ENCODE results near the gene RRM2.
A peak's percentile ranks its signal among the peaks of the same experiment; 100 is the strongest.

Gene RRM2

DNA sequence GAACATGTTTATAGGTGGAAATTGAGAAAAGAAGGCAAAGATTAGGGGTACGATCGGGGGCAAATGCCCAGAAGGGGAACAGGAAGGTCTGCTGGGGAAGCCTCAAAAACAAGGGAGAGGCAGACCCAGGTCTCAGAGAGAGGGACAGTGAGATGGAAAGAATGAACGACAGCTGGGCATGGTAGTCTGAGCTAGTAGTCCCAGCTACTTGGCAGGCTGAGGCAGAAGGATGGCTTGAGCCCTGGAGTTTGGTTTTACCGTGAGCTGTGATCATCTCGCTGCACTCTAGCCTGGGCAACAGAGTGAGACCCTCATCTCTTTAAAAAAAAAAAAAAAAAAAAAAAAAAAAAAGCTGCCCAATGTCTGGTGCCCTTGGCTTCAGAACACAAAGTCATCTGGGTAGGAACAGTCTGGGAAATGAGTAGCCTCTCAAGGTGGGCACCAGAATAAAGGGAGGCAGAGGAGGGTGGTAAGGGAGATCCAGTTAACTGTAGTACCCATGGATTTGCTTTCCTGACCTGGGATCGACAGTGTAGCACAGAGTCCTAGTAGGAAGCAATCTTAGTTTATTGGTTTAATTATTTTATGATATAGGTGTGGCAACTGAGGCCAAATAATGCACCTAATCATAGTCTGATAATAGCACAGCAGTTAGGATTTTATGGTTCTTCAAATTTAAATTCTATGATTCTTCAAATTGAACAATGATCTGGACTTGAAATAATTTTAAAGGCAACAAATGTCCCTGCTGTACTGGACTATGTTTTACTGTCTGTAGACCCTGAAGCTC lies 3.5 kb downstream of the RRM2 start:
- no peak for DNase-seq (ENCODE audit: low read depth, low spot score)
- H3K4me3 ChIP-seq (ENCODE audit: low read length): no peak overlapping the region

DNA sequence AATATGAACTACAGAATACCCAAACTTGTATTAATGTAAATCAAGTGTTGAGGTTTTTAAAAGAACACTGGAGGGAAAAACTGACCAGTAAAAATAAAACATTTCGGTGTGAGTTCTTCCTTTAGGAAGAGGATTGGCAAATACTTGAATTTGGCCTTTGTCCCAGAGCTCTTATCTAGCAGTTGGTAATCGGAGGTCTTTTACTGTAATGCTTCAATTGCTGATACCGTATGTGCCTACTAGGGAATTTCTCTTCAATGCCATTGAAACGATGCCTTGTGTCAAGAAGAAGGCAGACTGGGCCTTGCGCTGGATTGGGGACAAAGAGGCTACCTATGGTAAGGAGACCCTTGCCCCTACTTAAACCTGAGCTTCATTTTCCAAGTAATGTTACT lies 4.1 kb downstream of the RRM2 start:
- no peak for DNase-seq (ENCODE audit: low read depth, low spot score)
- H3K4me3 ChIP-seq (ENCODE audit: low read length): no peak overlapping the region

DNA sequence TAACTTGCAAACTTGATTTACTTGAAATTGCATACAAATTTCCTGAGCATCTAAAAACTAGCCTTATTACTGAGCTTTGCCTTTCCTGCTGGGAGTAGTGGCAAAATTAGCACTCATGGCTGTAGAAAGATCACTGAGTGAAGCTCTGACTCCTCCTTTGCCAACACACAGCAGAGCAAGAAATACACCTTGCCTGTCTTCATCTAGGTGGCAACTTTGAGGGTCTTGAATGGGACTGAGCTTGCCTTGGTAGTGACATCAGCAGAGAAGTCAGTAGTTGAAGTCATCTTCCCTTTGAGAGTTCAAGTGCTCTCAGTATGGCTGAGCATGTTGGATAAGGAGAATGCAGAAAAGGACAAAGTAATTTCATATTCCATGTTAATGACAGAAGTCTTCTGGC lies 5.9 kb downstream of the RRM2 start:
- no peak overlapping the region for H3K4me3 ChIP-seq (ENCODE audit: low read length)
- DNase-seq (ENCODE audit: low read depth, low spot score): no peak

DNA sequence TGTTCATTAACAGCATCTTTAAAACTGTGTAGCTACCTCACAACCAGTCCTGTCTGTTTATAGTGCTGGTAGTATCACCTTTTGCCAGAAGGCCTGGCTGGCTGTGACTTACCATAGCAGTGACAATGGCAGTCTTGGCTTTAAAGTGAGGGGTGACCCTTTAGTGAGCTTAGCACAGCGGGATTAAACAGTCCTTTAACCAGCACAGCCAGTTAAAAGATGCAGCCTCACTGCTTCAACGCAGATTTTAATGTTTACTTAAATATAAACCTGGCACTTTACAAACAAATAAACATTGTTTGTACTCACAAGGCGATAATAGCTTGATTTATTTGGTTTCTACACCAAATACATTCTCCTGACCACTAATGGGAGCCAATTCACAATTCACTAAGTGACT lies 7.0 kb downstream of the RRM2 start:
- DNase-seq (ENCODE audit: low read depth, low spot score): no peak
- H3K4me3 ChIP-seq (ENCODE audit: low read length): no peak overlapping the region

DNA sequence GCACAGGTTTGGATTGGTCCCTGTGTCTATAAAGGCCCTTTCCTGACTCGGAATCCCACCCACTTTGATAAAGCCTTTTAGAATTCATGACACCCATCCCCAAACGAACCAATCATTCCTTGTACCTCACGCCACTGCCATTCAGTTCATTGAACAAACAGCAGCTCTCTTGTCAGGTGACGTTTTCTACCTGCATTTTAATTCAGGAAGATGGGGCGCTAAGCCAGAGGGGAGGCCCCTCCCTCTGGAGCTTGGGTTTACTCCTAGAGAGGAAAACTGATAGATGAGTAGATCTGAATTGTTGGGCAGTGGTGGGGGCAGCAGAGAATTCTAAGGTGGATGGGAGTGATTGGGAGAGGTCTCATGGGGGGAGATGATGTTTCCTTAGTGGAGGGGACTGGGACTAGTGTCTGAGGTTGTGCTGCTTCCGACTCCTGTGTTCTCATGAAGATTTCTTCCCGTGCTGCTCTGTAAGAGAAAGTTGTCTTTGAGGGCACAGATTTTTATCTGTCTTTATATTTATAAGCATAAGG lies 9.6 kb downstream of the RRM2 start:
- DNase-seq (ENCODE audit: low read depth, low spot score): no peak

DNA sequence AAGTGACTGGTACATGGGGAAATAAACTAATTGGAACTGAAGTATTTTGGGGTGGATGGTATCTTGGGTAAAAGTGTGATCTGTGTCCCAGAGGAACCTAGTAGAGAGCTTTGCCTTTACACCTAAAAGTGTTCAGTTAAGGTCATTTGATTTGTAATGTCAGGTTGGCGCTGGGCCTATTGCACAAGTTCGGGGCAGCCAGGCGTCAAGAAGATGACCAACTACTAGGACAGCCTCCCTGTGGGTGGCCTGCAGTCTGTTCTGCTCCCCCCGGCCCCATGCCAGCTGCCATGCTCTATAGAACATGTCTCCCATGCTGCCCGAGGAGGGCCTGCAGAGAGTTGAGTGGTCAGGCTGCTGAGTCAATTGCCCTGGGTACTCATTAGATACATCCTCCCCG lies 10.1 kb downstream of the RRM2 start:
- no peak for DNase-seq (ENCODE audit: low read depth, low spot score)

More for the DNA sequence above, 9.6 kb downstream of the RRM2 start:
- no peak overlapping the region for H3K4me3 ChIP-seq (ENCODE audit: low read length)

DNA sequence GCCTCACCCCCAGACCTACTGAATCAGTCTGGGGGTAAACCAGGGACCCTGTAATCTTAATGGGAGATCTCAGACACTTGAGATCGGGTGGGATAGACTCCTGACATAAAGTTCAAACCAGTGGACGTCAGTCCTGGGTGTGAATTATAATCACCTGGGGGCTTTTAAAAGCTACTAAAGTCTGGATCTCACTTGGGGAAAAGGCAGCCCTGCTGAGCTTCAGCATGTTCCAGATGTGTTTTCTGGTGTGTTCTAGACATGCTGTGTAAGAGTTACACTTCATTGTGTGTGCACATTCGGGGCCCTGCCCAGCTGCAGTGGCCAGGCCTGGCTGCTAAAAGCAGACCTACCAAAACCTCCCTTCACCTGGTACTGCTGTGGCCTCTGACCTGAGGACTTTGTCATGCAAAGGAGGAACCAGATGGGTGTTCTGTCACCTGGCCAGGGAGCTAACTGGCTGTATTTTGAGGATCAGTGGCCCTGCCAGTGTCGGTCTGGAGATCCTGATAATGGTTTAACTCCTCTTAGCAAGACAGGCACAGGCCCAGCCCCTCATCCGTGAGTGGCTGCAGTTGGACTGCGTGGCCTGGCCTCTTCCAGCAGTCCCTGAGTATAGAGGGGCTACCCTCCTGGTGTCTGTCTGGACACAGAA lies 10.6 kb downstream of the RRM2 start:
- no peak overlapping the region for H3K4me3 ChIP-seq (ENCODE audit: low read length)
- DNase-seq (ENCODE audit: low read depth, low spot score): no peak

More for the DNA sequence above, 10.1 kb downstream of the RRM2 start:
- H3K4me3 ChIP-seq (ENCODE audit: low read length): no peak overlapping the region

DNA sequence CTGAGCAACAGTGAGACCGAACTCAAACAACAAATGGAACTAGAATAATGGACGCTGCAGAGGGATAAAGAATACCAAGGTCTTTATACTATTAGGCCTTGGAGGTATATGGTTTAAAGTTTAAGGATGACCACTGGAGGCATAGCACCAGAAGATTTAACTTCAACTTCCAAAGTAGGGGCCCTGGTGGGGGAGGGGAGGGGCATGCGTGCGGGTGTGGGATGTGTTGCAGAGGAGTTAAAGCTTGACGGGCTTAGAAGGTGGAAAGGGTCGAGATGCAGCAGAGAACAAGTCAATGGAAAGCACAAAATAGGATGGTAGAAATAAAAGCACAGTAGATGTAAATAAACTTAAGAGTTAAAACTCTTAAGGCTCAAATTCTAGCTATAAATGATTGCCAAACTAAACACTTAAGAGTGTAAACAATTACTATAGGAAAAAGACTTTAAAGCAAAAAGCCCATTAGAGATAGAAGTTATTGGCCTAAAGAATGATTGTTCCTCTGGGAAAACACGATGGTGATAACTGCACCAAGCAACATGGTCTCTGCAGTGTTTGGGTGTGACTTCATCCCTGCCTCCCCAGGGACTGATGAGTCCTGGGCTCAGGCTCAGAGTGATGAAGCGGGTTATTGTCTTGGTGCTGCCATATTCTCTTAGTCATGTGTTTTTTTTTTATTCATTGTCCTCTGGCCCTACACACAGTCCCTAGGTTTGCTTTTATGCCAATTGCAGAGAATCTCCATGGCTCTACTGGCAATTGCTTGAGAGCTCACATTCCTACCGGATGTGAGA lies 13.0 kb downstream of the RRM2 start:
- DNase-seq (ENCODE audit: low read depth, low spot score): no peak
- H3K4me3 ChIP-seq (ENCODE audit: low read length): no peak overlapping the region

DNA sequence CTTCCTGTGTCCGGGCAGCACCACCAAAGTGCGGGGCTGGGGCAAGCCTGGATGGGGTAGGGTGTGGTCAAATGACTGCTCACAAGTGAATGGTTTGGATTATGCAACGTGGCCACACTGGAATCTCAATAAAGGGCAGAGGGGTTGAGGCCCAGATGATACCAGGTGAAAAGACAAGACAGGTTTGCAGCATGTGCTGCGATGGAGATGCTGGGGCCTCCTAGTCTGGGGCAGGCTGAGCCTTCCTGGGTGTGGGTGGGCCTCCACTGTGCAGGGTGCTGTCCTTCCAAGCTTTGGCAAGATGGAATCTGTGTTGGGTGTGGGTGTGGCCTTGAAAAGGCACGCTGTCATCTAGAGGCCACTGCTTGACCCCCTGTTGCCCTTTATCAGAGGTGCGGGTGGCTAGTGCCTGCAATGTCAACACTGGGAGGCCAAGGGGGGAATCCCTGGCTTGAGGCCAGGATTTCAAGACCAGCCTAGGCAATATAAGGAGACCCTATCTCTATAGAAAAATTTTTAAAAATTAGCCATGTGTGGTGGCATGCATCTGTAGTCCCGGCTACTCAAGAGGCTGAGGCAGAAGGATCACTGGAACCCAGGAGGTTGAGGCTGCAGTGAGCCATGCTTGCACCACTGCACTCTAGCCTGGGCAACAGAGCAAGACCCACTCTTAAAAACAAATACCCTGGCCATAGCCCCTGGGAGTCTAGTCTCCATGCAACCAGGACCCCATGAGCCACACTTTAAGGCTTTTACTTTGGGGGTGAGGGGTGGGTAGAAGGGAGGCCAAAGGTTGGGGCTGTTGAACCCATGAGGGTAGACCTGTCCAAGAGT lies 13.8 kb downstream of the RRM2 start:
- DNase-seq (ENCODE audit: low read depth, low spot score): no peak
- H3K4me3 ChIP-seq (ENCODE audit: low read length): no peak overlapping the region

DNA sequence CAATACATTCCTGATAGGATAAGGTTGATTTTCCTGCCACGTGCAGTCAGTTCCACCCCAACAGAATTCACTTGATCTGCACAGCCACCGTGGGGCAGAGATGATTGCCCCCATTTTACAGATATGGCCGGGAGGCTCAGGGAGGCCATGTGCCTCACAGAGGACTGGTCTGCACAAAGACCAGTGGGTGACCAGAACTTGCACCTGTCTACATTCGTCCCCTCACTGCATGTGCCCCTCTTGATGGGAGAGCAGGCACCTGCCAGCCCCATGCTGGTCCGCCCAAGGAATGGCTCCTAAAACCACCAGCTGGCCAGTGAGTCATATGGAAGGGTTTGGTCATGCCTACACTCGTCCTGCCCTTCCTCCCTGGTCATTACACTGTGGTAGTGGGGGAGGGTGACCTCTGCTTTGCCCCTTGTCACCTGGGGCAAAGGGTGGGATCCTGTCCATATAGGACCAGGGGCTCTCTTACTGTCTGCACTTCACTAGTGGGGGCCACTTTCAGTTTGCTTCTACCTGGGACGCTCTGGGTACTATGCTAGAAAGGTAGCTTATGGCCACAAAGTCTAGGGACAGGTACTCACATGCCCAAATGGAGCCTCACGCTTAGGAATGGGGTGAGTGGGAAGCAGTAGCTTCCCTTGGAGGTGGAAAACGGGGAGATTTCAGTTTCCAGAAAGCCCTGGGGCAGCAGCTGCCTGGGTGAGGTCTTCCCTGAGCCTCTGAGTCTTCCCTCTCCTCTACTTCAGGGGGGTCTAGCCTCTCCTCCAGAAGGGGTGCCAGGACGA lies 14.7 kb downstream of the RRM2 start:
- DNase-seq (ENCODE audit: low read depth, low spot score): no peak
- H3K4me3 ChIP-seq (ENCODE audit: low read length): no peak overlapping the region

DNA sequence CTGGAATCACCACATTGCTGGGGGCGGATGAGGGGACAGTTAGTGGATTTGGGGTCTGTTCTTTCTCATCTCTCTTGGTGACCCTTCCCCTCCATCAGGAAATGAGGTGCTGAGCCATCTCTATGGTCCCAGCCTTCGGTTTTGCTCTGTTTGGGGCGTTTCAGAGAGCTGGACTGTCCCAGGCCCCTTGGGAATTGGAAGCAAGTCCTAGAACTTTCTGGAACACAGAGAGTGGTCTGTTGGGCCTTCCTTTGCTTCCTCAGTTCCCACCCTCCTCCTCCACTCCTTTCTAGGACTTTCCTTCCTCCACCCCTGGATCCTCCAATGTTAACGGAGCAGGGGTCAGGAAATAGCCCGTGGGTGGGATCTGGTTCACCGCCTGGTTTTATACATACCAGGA lies 17.0 kb downstream of the RRM2 start:
- H3K4me3 ChIP-seq (ENCODE audit: low read length): no peak overlapping the region
- no peak for DNase-seq (ENCODE audit: low read depth, low spot score)

DNA sequence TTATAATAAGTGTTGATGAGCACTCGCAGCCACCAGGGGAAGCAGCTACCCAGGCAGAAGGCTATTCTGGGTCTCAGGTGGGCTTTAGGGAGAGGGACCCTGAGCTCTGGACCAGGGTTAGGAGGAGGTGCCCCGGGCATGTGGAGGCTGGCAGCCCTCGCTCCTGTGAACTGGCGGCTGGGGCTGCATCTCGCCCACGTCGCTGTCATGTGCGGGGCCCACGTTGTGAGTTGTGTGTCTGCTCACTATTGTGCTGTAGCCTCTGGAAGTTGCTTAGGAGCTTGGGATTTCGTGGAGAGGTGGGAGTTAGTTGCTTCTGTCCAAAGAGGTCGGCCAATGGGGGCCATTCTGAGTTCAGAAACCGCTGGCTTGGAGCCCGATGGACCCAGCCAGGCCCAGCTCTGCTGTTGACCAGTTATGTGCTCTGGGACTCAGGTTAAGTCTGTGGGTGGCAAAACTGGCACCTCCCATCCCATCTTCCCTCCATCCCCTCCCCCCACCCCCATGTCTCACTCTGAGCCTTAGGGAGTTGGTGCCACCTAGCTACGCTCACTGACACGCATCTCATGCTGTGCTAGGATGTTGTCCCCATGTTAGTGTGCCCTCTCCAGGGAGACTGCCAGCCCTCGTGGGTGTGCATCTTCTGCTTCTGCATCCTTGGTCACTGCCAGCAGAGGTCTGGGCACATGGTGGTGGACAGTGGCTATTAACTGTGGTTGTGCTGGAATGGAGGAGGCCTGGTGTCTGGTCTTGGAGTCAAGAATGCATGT lies 18.5 kb downstream of the RRM2 start:
- peak overlapping the region; percentile 15 for H3K4me3 ChIP-seq (ENCODE audit: low read length)
- DNase-seq (ENCODE audit: low read depth, low spot score): no peak

DNA sequence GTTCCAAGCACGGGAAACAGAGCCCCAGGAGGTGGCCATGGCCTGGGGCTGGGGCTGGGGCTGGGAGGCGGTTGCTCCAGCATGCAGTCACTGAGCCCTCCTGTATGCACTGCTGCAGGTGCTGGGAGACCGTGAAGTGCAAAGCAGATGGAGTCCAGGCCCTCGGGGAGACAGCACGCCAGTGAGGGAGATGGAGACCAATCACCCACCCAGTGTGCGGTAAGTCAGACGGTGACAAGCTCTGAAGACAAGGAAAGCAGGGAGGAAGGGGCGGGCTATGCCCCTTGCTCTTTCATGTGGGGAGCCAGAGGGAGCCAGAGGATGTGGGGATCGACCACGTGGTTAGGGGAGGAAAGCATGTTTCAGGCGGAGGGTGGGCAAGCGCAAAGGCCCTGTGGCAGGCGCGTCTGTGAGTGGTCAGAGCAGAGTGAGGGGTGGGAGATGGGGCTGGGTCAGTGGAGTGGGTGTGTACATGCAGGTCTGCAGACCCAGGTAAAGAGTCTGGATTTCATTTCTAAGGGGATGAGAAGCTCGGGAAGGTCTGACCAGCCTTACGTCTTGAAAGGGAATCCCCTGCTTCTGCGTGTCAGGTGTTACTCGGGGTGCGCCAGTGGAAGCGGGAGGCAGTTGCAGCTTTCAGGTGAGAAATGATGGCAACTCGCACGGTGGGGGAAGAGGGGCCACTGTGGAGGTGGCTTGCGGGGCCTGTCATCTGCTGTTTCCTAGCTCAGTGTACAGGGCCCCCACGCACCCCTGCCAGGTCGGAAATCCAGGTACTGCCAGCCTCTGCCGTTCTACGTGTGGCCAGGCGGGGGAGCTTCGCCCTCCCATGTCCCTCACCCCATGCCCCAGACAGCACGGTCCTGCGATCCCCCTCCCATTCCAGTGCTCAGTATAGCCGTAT lies 19.4 kb downstream of the RRM2 start:
- DNase-seq (ENCODE audit: low read depth, low spot score): peak; percentile 94
- H3K4me3 ChIP-seq (ENCODE audit: low read length): peak overlapping the region; percentile 15

DNA sequence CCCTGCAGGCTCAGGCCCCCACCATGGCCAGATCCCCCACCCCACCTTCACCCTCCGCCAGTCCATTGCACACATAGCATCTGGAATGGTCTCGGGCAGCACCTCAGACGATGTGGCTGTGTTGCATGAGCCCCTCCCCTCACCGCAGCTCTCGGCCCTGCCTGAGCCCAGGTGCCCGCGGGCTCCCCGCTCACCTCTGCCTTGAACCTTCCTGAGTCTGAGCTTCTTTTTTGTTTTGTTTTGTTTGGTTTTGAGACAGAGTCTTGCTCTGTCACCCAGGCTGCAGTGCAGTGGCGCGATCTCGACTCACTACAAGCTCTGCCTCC lies 20.1 kb downstream of the RRM2 start:
- DNase-seq (ENCODE audit: low read depth, low spot score): no peak
- no peak overlapping the region for H3K4me3 ChIP-seq (ENCODE audit: low read length)

DNA sequence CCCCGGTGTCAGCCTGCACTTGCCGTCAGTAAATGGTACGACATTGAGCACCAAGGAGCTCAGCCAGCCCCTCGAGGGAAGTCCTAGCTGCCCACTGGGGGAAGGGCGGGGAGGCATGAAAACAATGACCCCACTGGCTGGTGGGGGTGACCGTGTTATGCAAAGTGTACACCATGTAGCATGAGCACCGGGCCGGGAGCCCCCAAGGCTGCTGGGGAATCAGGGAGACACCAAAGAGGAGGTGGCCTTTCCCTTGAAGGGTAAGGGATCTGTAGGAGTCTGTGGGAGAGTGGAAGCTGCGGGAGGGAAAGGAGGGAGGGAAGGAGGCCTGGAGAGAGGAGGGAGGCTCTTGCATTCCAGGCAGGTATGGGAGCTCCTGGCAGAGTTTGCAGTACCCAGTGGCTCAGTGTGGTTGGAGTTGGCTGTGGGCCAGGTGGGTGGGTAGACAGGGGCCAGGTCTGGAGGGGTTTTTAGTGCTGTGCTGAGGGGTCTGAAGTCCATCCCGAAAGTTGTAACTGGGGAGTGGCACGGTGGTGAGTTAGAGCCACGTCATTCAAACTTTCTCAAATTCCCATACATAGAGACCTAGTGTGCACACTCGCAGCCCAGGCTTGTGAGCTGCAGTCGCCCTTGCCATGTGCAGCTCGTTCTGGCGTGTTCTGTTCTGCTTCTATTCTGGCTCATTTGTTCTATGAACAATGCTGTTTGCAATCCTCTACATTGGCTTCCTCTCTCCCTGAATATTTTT lies 22.4 kb downstream of the RRM2 start:
- DNase-seq (ENCODE audit: low read depth, low spot score): no peak
- H3K4me3 ChIP-seq (ENCODE audit: low read length): no peak overlapping the region
